A673 (cell line): ENCODE results near the gene PTK7. TPM values are rescaled to one million over a fixed set of nuclear protein-coding genes. Genes with fewer than 3 reads are reported as not detected.

Experiments
- BruUV-seq: library from RNA; stranded (reverse); fragments of 400-500 nt; replicated peaks from 2 replicates; lab custom pipeline; 2021; lab: Mats Ljungman, UMichigan
- CTCF ChIA-PET: fragments of 300-600 bp; sonication (Branson Sonifier 250); formaldehyde crosslinking; loops from one replicate; lab custom pipeline; 2022; ENCODE audit warnings: antibody characterized with exemption; lab: Charles Lee
- POLR2A ChIA-PET: fragments of 300-600 bp; sonication (Branson Sonifier 250); formaldehyde crosslinking; loops from one replicate; lab custom pipeline; 2022; ENCODE audit warnings: antibody characterized with exemption; ENCODE audit not compliant: low non-redundant PET; lab: Charles Lee
- DNase-seq: peaks from one replicate; pipeline ENCODE4 v3.0.0-alpha.2; 2015; ENCODE audit warnings: low spot score
- H3K27ac ChIP-seq: fragments of 200-600 bp; sonication (generic); 2 replicates; pipeline ENCODE4 v1.5.1; 2016; ENCODE audit warnings: mixed run types, low read depth, mild to moderate bottlenecking, mixed read lengths, antibody characterized with exemption, low read length; ENCODE audit not compliant: poor library complexity, severe bottlenecking
- H3K27me3 ChIP-seq: fragments of 200-600 bp; sonication (generic); replicated peaks from 2 replicates; pipeline ENCODE4 v1.6.1; 2017; ENCODE audit warnings: mixed run types, low read depth, mild to moderate bottlenecking, mixed read lengths, antibody characterized with exemption, low read length; ENCODE audit not compliant: insufficient read depth, poor library complexity
- H3K36me3 ChIP-seq: fragments of 200-600 bp; sonication (generic); 2 replicates; pipeline ENCODE4 v1.6.1; 2016; ENCODE audit warnings: mixed run types, mild to moderate bottlenecking, mixed read lengths, antibody characterized with exemption, low read length; ENCODE audit not compliant: insufficient read depth, poor library complexity, severe bottlenecking
- H3K4me1 ChIP-seq: fragments of 200-600 bp; sonication (generic); 2 replicates; pipeline ENCODE4 v1.6.1; 2017; ENCODE audit warnings: mixed run types, mild to moderate bottlenecking, mixed read lengths, antibody characterized with exemption, low read length; ENCODE audit not compliant: insufficient read depth, poor library complexity, severe bottlenecking
- H3K4me3 ChIP-seq: fragments of 200-600 bp; sonication (generic); 2 replicates; pipeline ENCODE4 v1.5.1; 2016; ENCODE audit warnings: low read depth, mixed run types, mild to moderate bottlenecking, mixed read lengths, low read length; ENCODE audit not compliant: poor library complexity, severe bottlenecking
- H3K9me3 ChIP-seq: fragments of 200-600 bp; sonication (generic); 2 replicates; pipeline ENCODE4 v1.6.1; 2016; ENCODE audit warnings: mixed run types, low read depth, mild to moderate bottlenecking, mixed read lengths, antibody characterized with exemption, low read length; ENCODE audit not compliant: poor library complexity, severe bottlenecking
- CTCF ChIP-seq: fragments of 300-800, 200-600 bp; sonication (generic); conservative IDR thresholded peaks from 2 replicates; pipeline ENCODE4 v1.5.1; 2017; ENCODE audit warnings: low read depth, mild to moderate bottlenecking, antibody characterized with exemption, low read length, moderate library complexity, mixed read lengths
- EZH2 ChIP-seq: fragments of 200-600 bp; sonication (generic); IDR thresholded peaks from 2 replicates; pipeline ENCODE4 v1.6.1; 2017; ENCODE audit warnings: borderline replicate concordance, low read depth, mild to moderate bottlenecking, mixed read lengths, antibody characterized with exemption, low read length; ENCODE audit not compliant: poor library complexity, severe bottlenecking
- intact Hi-C: fragments of 100-400 bp; cut with micrococcal nuclease; formaldehyde crosslinking; loops from one replicate; pipeline ENCODE4 v1.10.0; 2022; ENCODE audit not compliant: unreplicated experiment
- total RNA-seq: library from RNA; stranded (reverse); gene quantifications from 2 replicates; pipeline ENCODE4 v1.2.3, GENCODE V29; 2021

The PTK7 gene
- total RNA-seq, 1 experiment from 2014 or later: 84.5 TPM

GRCh38 chr6:43097502-43097901, 21.4 kb downstream of the PTK7 start:
- no peak for DNase-seq
- ChIA-PET CTCF (no interaction called here), POLR2A (no interaction called here)
- H3K4me3 ChIP-seq: no peak overlapping the region
- no peaks in the 10 kb centered on the region for H3K36me3 ChIP-seq
- H3K4me1 ChIP-seq: peaks cover 9% of the 10 kb centered on the region
- H3K9me3 ChIP-seq: no peaks in the 10 kb centered on the region
- peak overlapping the region; percentile 58 for H3K27ac ChIP-seq
- no TSS peak for BruUV-seq
- no peaks in the 10 kb centered on the region for H3K27me3 ChIP-seq
- intact Hi-C loops: no loop called here
- no peak for TF ChIP-seq EZH2
- TF ChIP-seq CTCF: no peak

- POLR2A ChIA-PET: no interaction called here
- Histone ChIP-seq H3K36me3 (no peaks in the 10 kb centered on the region), H3K9me3 (no peaks in the 10 kb centered on the region), H3K27ac (no peak overlapping the region), H3K4me3 (no peak overlapping the region), H3K4me1 (peaks cover 3% of the 10 kb centered on the region), H3K27me3 (no peaks in the 10 kb centered on the region)
- BruUV-seq: no TSS peak
- DNase-seq: no peak
- CTCF ChIA-PET: no interaction called here
- TF ChIP-seq CTCF (no peak), EZH2 (no peak)
- intact Hi-C loops: no loop called here
These were observed 25.4 kb downstream of the PTK7 start for GRCh38 chr6:43101497-43101896.

- no peaks in the 10 kb centered on the region for H3K9me3 ChIP-seq
- no peaks in the 10 kb centered on the region for H3K27me3 ChIP-seq
- no TSS peak for BruUV-seq
- TF ChIP-seq EZH2 (no peak), CTCF (no peak)
- POLR2A ChIA-PET: interaction anchor here (0.7 kb wide), 1 partner anchor 319 kb away, joined by 4 read pairs; no protein-coding TSS in a partner anchor
- no peak overlapping the region for H3K27ac ChIP-seq
- H3K4me1 ChIP-seq: no peaks in the 10 kb centered on the region
- no peak overlapping the region for H3K4me3 ChIP-seq
- intact Hi-C loops: no loop called here
- DNase-seq: no peak
- CTCF ChIA-PET: no interaction called here
- no peaks in the 10 kb centered on the region for H3K36me3 ChIP-seq
These were observed 27.3 kb downstream of the PTK7 start for GRCh38 chr6:43103253-43103876.
